HL-60 (cell line): ENCODE data around the gene TYROBP.
"Not testable (repeated sequence)": the region's sequence is repeated elsewhere in the genome, so short reads cannot be mapped to it uniquely, and the experiment has no call there.

ENCODE experiments used
- DNase-seq, 2 experiments: peaks; one replicate each; pipeline ENCODE4 v3.0.0-alpha.2; 2010 to 2020; ENCODE audit warnings: low read depth in 1 of 2, low spot score in 1 of 2
- H3K27ac ChIP-seq: fragments of 250-450 bp; sonication (Bioruptor Pico); replicated peaks from 2 replicates; pipeline ENCODE4 v1.5.1; 2020; ENCODE audit warnings: mild to moderate bottlenecking, moderate library complexity
- H3K27me3 ChIP-seq: fragments of 250-450 bp; sonication (Bioruptor Pico); 2 replicates; pipeline ENCODE4 v1.5.1; 2021; ENCODE audit warnings: mild to moderate bottlenecking, moderate library complexity; ENCODE audit not compliant: insufficient read depth, poor library complexity, severe bottlenecking
- H3K4me3 ChIP-seq: replicated peaks from 2 replicates; pipeline ENCODE4 v1.5.1; 2011; ENCODE audit warnings: mild to moderate bottlenecking, control low read depth, low read length; ENCODE audit not compliant: insufficient read depth
- GABPA ChIP-seq: IDR thresholded peaks from 2 replicates; pipeline ENCODE4 v1.6.1; 2012; ENCODE audit warnings: low read depth
- POLR2AphosphoS5 ChIP-seq: IDR thresholded peaks from 2 replicates; pipeline ENCODE4 v1.6.1; 2012; ENCODE audit warnings: low read depth
- SPI1 ChIP-seq: IDR thresholded peaks from 2 replicates; pipeline ENCODE4 v1.6.1; 2012; ENCODE audit warnings: low read depth, mild to moderate bottlenecking, borderline replicate concordance
- TF ChIP-seq, protein P1 (sequence below): IDR thresholded peaks from 2 replicates; pipeline ENCODE4 v1.6.1; 2012; ENCODE audit warnings: low read depth; ENCODE audit not compliant: insufficient replicate concordance
- TF ChIP-seq, protein P2 (sequence below): IDR thresholded peaks from one replicate; pipeline ENCODE4 v1.5.1; 2011; ENCODE audit warnings: low read length, control low read depth, inconsistent platforms; ENCODE audit not compliant: insufficient read depth

Gene TYROBP

DNA sequence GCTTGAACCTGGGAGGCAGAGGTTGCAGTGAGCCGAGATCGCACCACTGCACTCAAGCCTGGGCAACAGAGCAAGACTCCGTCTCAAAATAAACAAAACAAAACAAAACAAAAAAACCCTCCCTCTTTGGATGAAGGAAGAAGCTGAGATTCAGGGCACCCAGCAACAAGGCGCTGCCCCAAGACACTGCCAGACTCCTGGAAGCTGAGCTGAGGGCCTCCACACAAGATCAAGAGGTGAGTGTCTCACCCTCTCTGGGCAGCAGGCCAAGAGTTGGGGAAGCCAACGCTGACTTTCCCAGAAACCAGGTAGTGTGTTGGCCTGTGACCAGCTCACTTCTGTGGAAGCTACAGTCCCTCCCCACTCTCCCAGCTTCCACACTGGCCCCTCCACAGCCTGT lies 3.7 kb upstream of the TYROBP start:
- no peak for DNase-seq
- H3K4me3 ChIP-seq, result no peak overlapping the region
- H3K27ac ChIP-seq, result peak overlapping the region; percentile 33
- H3K27me3 ChIP-seq, result no peaks in the 10 kb centered on the region
- TF ChIP-seq, protein P1, sequence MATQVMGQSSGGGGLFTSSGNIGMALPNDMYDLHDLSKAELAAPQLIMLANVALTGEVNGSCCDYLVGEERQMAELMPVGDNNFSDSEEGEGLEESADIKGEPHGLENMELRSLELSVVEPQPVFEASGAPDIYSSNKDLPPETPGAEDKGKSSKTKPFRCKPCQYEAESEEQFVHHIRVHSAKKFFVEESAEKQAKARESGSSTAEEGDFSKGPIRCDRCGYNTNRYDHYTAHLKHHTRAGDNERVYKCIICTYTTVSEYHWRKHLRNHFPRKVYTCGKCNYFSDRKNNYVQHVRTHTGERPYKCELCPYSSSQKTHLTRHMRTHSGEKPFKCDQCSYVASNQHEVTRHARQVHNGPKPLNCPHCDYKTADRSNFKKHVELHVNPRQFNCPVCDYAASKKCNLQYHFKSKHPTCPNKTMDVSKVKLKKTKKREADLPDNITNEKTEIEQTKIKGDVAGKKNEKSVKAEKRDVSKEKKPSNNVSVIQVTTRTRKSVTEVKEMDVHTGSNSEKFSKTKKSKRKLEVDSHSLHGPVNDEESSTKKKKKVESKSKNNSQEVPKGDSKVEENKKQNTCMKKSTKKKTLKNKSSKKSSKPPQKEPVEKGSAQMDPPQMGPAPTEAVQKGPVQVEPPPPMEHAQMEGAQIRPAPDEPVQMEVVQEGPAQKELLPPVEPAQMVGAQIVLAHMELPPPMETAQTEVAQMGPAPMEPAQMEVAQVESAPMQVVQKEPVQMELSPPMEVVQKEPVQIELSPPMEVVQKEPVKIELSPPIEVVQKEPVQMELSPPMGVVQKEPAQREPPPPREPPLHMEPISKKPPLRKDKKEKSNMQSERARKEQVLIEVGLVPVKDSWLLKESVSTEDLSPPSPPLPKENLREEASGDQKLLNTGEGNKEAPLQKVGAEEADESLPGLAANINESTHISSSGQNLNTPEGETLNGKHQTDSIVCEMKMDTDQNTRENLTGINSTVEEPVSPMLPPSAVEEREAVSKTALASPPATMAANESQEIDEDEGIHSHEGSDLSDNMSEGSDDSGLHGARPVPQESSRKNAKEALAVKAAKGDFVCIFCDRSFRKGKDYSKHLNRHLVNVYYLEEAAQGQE, result no peak
- TF ChIP-seq POLR2AphosphoS5 (no peak), GABPA (no peak), SPI1 (no peak)
- TF ChIP-seq, protein P2, sequence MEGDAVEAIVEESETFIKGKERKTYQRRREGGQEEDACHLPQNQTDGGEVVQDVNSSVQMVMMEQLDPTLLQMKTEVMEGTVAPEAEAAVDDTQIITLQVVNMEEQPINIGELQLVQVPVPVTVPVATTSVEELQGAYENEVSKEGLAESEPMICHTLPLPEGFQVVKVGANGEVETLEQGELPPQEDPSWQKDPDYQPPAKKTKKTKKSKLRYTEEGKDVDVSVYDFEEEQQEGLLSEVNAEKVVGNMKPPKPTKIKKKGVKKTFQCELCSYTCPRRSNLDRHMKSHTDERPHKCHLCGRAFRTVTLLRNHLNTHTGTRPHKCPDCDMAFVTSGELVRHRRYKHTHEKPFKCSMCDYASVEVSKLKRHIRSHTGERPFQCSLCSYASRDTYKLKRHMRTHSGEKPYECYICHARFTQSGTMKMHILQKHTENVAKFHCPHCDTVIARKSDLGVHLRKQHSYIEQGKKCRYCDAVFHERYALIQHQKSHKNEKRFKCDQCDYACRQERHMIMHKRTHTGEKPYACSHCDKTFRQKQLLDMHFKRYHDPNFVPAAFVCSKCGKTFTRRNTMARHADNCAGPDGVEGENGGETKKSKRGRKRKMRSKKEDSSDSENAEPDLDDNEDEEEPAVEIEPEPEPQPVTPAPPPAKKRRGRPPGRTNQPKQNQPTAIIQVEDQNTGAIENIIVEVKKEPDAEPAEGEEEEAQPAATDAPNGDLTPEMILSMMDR, result no peak

DNA sequence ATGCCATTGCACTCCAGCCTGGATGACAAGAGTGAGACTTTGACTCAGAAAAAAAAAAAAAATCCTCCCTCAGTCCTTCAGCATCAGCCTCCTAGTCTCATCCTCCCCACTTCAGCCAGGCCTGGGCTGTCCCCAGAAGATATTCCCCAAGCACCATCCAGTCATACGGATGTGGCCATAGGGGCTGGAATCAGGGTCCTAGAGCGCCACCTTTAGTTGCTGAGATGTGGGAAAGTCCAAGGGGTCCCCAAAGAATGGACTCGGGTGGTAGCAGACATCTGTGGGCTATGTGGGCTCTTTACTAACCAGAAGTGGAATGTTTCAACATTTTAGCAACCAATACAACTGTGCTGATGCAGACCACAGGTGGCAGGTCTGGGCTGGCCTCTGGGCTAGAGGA lies 3.1 kb upstream of the TYROBP start:
- Histone ChIP-seq H3K27ac (peak overlapping the region; percentile 33), H3K27me3 (no peaks in the 10 kb centered on the region), H3K4me3 (no peak overlapping the region)
- TF ChIP-seq, protein P1, result no peak
- TF ChIP-seq POLR2AphosphoS5, result no peak
- TF ChIP-seq GABPA, result no peak
- TF ChIP-seq SPI1, result no peak
- DNase-seq, result peak in 1 of 2 experiments; percentile 42

DNA sequence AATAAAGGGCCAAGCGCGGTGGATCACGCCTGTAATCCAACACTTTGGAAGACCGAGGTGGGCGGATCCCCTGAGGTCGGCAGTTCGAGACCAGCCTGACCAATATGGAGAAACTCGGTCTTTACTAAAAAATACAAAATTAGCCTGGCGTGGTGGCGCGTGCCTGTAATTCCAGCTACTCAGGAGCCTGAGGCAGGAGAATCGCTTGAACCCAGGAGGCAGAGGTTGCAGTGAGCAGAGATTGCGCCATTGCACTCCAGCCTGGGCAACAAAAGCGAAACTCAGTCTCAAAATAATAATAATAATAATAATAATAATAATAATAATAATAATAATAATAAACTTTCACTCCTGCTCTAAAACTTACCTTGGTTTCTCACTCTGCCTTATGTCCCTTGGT lies 2.3 kb upstream of the TYROBP start:
- not testable (repeated sequence) for DNase-seq

DNA sequence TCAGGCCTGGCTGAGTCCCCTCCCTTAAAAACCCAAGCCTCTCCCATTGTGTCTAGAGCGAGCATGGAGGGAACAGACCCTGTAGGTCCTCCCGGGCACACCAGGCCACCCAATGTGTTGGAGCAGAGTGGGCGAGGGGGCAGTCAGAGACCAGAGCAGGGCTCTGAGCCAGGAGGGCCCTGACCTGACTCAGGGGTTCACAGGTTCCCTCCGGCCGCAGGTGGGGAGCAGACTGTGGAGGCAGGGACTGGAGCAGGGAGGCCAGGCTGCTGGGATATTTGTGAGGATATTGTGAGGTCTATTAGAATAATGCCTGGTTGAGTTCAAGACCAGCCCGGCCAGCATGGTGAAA lies 1.6 kb upstream of the TYROBP start:
- no peak for DNase-seq
- H3K27ac ChIP-seq, result peak overlapping the region; percentile 94
- no peak for TF ChIP-seq SPI1
- TF ChIP-seq, protein P2, result no peak
- TF ChIP-seq, protein P1, result no peak
- no peak for TF ChIP-seq GABPA
- no peak for TF ChIP-seq POLR2AphosphoS5

More for the DNA sequence above, 2.3 kb upstream of the TYROBP start:
- H3K27me3 ChIP-seq, H3K4me3 ChIP-seq: not testable (repeated sequence)
- H3K27ac ChIP-seq, result peak overlapping the region; percentile 94

More for the DNA sequence above, 1.6 kb upstream of the TYROBP start:
- Histone ChIP-seq H3K27me3 (no peaks in the 10 kb centered on the region), H3K4me3 (no peak overlapping the region)
